H1 (cell line): Measurements from ENCODE around the gene NR0B2. TPM values are rescaled to one million over a fixed set of nuclear protein-coding genes. Genes with fewer than 3 reads are reported as not detected.

Experiments used
- CTCF ChIA-PET: fragments of 300-600 bp; sonication (Branson Sonifier 250); formaldehyde crosslinking; loops from one replicate; lab custom pipeline; 2021; ENCODE audit not compliant: partially characterized antibody; lab: Charles Lee
- POLR2A ChIA-PET: fragments of 300-600 bp; sonication (Branson Sonifier 250); formaldehyde crosslinking; loops from one replicate; lab custom pipeline; 2021; ENCODE audit warnings: inconsistent platforms; ENCODE audit not compliant: partially characterized antibody; lab: Charles Lee
- DNase-seq, 2 experiments: peaks; one replicate each; pipeline versions ENCODE4 v3.0.0 to v3.0.0-alpha.2; 2010 to 2022; ENCODE audit warnings: low spot score in 2 of 2, low read depth in 1 of 2, mixed read lengths in 1 of 2
- FAIRE-seq: peaks from 2 replicates; lab custom pipeline; 2011; peaks lifted over from hg19 to GRCh38; lab: Jason Lieb, UNC
- H2AFZ ChIP-seq: 2 replicates; pipeline ENCODE4 v1.8.1; 2012; ENCODE audit warnings: low read length, inconsistent platforms
- H2AK5ac ChIP-seq: 2 replicates; pipeline ENCODE4 v1.6.1; 2013; ENCODE audit warnings: low read depth, low read length
- H2BK120ac ChIP-seq: replicated peaks from 2 replicates; pipeline ENCODE3; 2013; ENCODE audit warnings: low read depth, low read length, inconsistent platforms
- H2BK12ac ChIP-seq: 2 replicates; pipeline ENCODE4 v1.6.1; 2013; ENCODE audit warnings: low read depth, low read length
- H2BK15ac ChIP-seq: 2 replicates; pipeline ENCODE4 v1.6.1; 2013; ENCODE audit warnings: low read length
- H2BK20ac ChIP-seq: 2 replicates; pipeline ENCODE4 v1.6.1; 2013; ENCODE audit warnings: low read length
- H2BK5ac ChIP-seq: 2 replicates; pipeline ENCODE4 v1.6.1; 2013; ENCODE audit warnings: low read depth, low read length
- H3K14ac ChIP-seq: 2 replicates; pipeline ENCODE4 v1.6.1; 2013; ENCODE audit warnings: inconsistent platforms; ENCODE audit not compliant: insufficient read length
- H3K18ac ChIP-seq: 2 replicates; pipeline ENCODE4 v1.6.1; 2013; ENCODE audit warnings: low read length; ENCODE audit errors: extremely low read depth
- H3K23ac ChIP-seq: 2 replicates; pipeline ENCODE4 v1.6.1; 2013; ENCODE audit warnings: inconsistent platforms; ENCODE audit not compliant: insufficient read length
- H3K23me2 ChIP-seq: 2 replicates; pipeline ENCODE4 v1.6.1; 2013; ENCODE audit warnings: low read depth, low read length
- H3K27ac ChIP-seq: 2 replicates; pipeline ENCODE4 v1.6.1; 2011; ENCODE audit warnings: low read depth, low read length, inconsistent platforms
- H3K27me3 ChIP-seq, 4 experiments: replicated peaks in 1 of 4; 1 replicate in 1 of 4; 2 replicates in 3 of 4; pipeline versions ENCODE4 v1.6.1 to v1.8.1; 2011 to 2013; ENCODE audit warnings: low read length in 3 of 4, mild to moderate bottlenecking in 3 of 4, inconsistent platforms in 2 of 4, mixed read lengths in 2 of 4, moderate library complexity in 1 of 4; ENCODE audit not compliant: control insufficient read depth in 3 of 4, insufficient read depth in 3 of 4; ENCODE audit errors: extremely low read depth in 1 of 4
- H3K36me3 ChIP-seq, 4 experiments: 2 replicates each; pipeline versions ENCODE4 v1.6.1 to v1.8.1; 2011 to 2013; ENCODE audit warnings: mild to moderate bottlenecking in 4 of 4, low read length in 3 of 4, moderate library complexity in 2 of 4, control low read depth in 1 of 4, inconsistent platforms in 1 of 4; ENCODE audit not compliant: insufficient read depth in 4 of 4, control insufficient read depth in 2 of 4
- H3K4ac ChIP-seq: replicated peaks from 2 replicates; pipeline ENCODE3; 2013; ENCODE audit warnings: low read length, low read depth, mixed read lengths, inconsistent platforms; ENCODE audit not compliant: insufficient read length
- H3K4me1 ChIP-seq, 4 experiments: replicated peaks in 1 of 4; 1 replicate in 1 of 4; 2 replicates in 3 of 4; pipeline versions ENCODE4 v1.6.1 to v1.8.1; 2011 to 2013; ENCODE audit warnings: low read length in 3 of 4, inconsistent platforms in 2 of 4, mixed read lengths in 1 of 4; ENCODE audit not compliant: insufficient read depth in 4 of 4, control insufficient read depth in 3 of 4
- H3K4me2 ChIP-seq, 2 experiments: 2 replicates each; pipeline versions ENCODE4 v1.6.1 to v1.8.1; 2011 to 2013; ENCODE audit warnings: low read depth in 2 of 2, low read length in 2 of 2, control low read depth in 1 of 2, inconsistent platforms in 1 of 2, mild to moderate bottlenecking in 1 of 2; ENCODE audit not compliant: insufficient read depth in 1 of 2
- H3K4me3 ChIP-seq, 4 experiments: fragments of 200-600, 300-600 bp in 1 of 4; sonication (generic), shearing (Covaris generic), sonication (Bioruptor Twin) in 1 of 4; 2 replicates each; pipeline versions ENCODE4 v1.5.1 to v1.8.1; 2011 to 2016; ENCODE audit warnings: low read length in 4 of 4, low read depth in 3 of 4, control low read depth in 2 of 4, inconsistent platforms in 2 of 4, mild to moderate bottlenecking in 2 of 4, mixed read lengths in 1 of 4, moderate library complexity in 1 of 4; ENCODE audit not compliant: insufficient read depth in 2 of 4; ENCODE audit errors: extremely low read depth in 1 of 4
- H3K56ac ChIP-seq: replicated peaks from 2 replicates; pipeline ENCODE3; 2013; ENCODE audit warnings: low read depth, mild to moderate bottlenecking, mixed read lengths, low read length, inconsistent platforms; ENCODE audit not compliant: insufficient read length
- H3K79me1 ChIP-seq: 2 replicates; pipeline ENCODE4 v1.6.1; 2013; ENCODE audit warnings: low read depth, low read length, control low read depth
- H3K79me2 ChIP-seq, 2 experiments: 2 replicates each; pipeline versions ENCODE4 v1.6.1 to v1.8.1; 2012 to 2013; ENCODE audit warnings: low read length in 2 of 2, mild to moderate bottlenecking in 2 of 2, inconsistent platforms in 1 of 2; ENCODE audit not compliant: insufficient read depth in 2 of 2, control insufficient read depth in 1 of 2
- H3K9ac ChIP-seq, 4 experiments: replicated peaks in 1 of 4; 1 replicate in 1 of 4; 2 replicates in 3 of 4; pipeline versions ENCODE4 v1.6.1 to v1.8.1; 2011 to 2013; ENCODE audit warnings: low read depth in 3 of 4, low read length in 3 of 4, control low read depth in 2 of 4, mild to moderate bottlenecking in 2 of 4, moderate library complexity in 2 of 4, inconsistent platforms in 1 of 4; ENCODE audit errors: extremely low read depth in 1 of 4
- H3K9me3 ChIP-seq, 2 experiments: 2 replicates each; pipeline versions ENCODE4 v1.6.1 to v1.8.1; 2012 to 2013; ENCODE audit warnings: mild to moderate bottlenecking in 2 of 2, moderate library complexity in 2 of 2, control low read depth in 1 of 2, inconsistent platforms in 1 of 2, low read depth in 1 of 2, low read length in 1 of 2, mixed read lengths in 1 of 2; ENCODE audit not compliant: insufficient read depth in 2 of 2
- H4K20me1 ChIP-seq, 2 experiments: replicated peaks in 1 of 2; 2 replicates each; pipeline versions ENCODE3 to v1.8.1; 2011 to 2013; ENCODE audit warnings: inconsistent platforms in 2 of 2, low read length in 2 of 2, mild to moderate bottlenecking in 1 of 2; ENCODE audit not compliant: insufficient read depth in 2 of 2, control insufficient read depth in 1 of 2
- H4K5ac ChIP-seq: 2 replicates; pipeline ENCODE4 v1.6.1; 2013; ENCODE audit warnings: low read length, low read depth, mixed read lengths, inconsistent platforms; ENCODE audit not compliant: insufficient read length
- H4K8ac ChIP-seq: 2 replicates; pipeline ENCODE4 v1.8.0; 2013; ENCODE audit warnings: mild to moderate bottlenecking, moderate library complexity, low read length, inconsistent platforms; ENCODE audit not compliant: insufficient read depth; ENCODE audit errors: extremely low read depth
- H4K91ac ChIP-seq: replicated peaks from 2 replicates; pipeline ENCODE3; 2013; ENCODE audit warnings: low read length, mixed read lengths, inconsistent platforms; ENCODE audit not compliant: insufficient read length
- HDAC2 ChIP-seq, 2 experiments: fragments of 300-600 bp in 1 of 2; sonication (generic) in 1 of 2; IDR thresholded peaks; 2 replicates each; pipeline ENCODE4 v1.6.1; 2011 to 2012; ENCODE audit warnings: low read depth in 2 of 2, low read length in 2 of 2, mild to moderate bottlenecking in 2 of 2, moderate library complexity in 2 of 2, borderline replicate concordance in 1 of 2, inconsistent platforms in 1 of 2
- HDAC6 ChIP-seq: IDR thresholded peaks from one replicate; pipeline ENCODE4 v1.7.1; 2012; ENCODE audit warnings: low read depth, mild to moderate bottlenecking, inconsistent platforms, low read length, moderate library complexity
- MAFK ChIP-seq: IDR thresholded peaks from 2 replicates; pipeline ENCODE4 v1.6.1; 2012; ENCODE audit warnings: low read depth, mild to moderate bottlenecking, improper control_type of control experiment, low read length
- RXRA ChIP-seq: IDR thresholded peaks from 2 replicates; pipeline ENCODE4 v1.6.1; 2011; ENCODE audit warnings: low read depth, mild to moderate bottlenecking, low read length, moderate library complexity; ENCODE audit not compliant: insufficient read depth
- SIN3A ChIP-seq, 2 experiments: IDR thresholded peaks in 1 of 2; conservative IDR thresholded peaks in 1 of 2; 2 replicates each; pipeline ENCODE4 v1.6.1; 2011 to 2012; ENCODE audit warnings: low read length in 2 of 2, improper control_type of control experiment in 1 of 2, low read depth in 1 of 2, mild to moderate bottlenecking in 1 of 2
- SP4 ChIP-seq: IDR thresholded peaks from 2 replicates; pipeline ENCODE4 v1.6.1; 2012; ENCODE audit warnings: low read length, inconsistent platforms
- WGBS, 2 experiments: shearing (Covaris generic) in 1 of 2; methylation state at CpG; one replicate each; pipeline versions ENCODE4 v1.1.6 to v1.1.7; 2013 to 2015; ENCODE audit warnings: low lambda C conversion rate in 2 of 2, mixed read lengths in 2 of 2, inconsistent platforms in 1 of 2, low coverage in 1 of 2, missing lambda C conversion rate in 1 of 2; ENCODE audit not compliant: insufficient replicate concordance in 2 of 2, insufficient coverage in 1 of 2, insufficient read length in 1 of 2; ENCODE audit errors: extremely low coverage in 1 of 2, missing lambda C conversion rate in 1 of 2; 5-methylcytosine and 5-hydroxymethylcytosine counted together
- polyA plus RNA-seq, 7 experiments: library from polyadenylated mRNA; depleted of rRNA in 3 of 7; stranded (reverse) in 5 of 7; unstranded in 2 of 7; fragments of >200 nt in 5 of 7; fragments of 200-250 nt in 2 of 7; gene quantifications; 1 replicate in 5 of 7; 2 replicates in 1 of 7; 4 replicates in 1 of 7; pipeline versions ENCODE4 v1.2.1 to v1.2.3, GENCODE V29; 2011 to 2013; ENCODE audit warnings: missing spikeins in 2 of 7, mixed read lengths in 2 of 7
- total RNA-seq: library from RNA; stranded (reverse); fragmentation: NEBNext Ultra II Directional; extraction: Animal tissue kit (Norgen Biotek cat#: 25700); gene quantifications from 2 replicates; pipeline ENCODE4 v1.2.1, GENCODE V29; 2021

Gene NR0B2
- total and polyA plus RNA-seq, 2 of the 8 experiments (the other 6 are each of a cell fraction or from before 2014, with no cell fraction given), result not detected

GRCh38 chr1:26900815-26901511 lies 12.8 kb downstream of the NR0B2 start:
- FAIRE-seq (no peak), DNase-seq (no peak)
- no peak overlapping the region for H2BK15ac ChIP-seq
- POLR2A ChIA-PET, result interaction anchor here (0.7 to 4.1 kb wide), 23 partner anchors 8 to 208 kb away, joined by 3 to 66 read pairs (median 5); partner anchors contain the start of genes GPN2, NR0B2, NUDC and PIGV
- no peak overlapping the region for H4K8ac ChIP-seq
- H3K79me1 ChIP-seq, result peaks cover 5% of the 10 kb centered on the region; the same call in 1 of the 2 replicates
- H3K14ac ChIP-seq, result no peak overlapping the region
- H4K91ac ChIP-seq, result no peak overlapping the region
- peaks cover 0 to 8% (median 3%) of the 10 kb centered on the region in 4 experiments; a peak in 3 of 7 replicates for H3K4me1 ChIP-seq
- H3K18ac ChIP-seq, result no peak overlapping the region
- H3K79me2 ChIP-seq, result peaks cover 6 to 16% of the 10 kb centered on the region in 2 experiments
- no peak overlapping the region for H3K4ac ChIP-seq
- no peak overlapping the region; the same call in 1 of the 2 replicates for H2AFZ ChIP-seq
- H3K4me3 ChIP-seq, result peak overlapping the region; percentile 90 to 98 (median 96)
- H3K27ac ChIP-seq, result peak overlapping the region; percentile 88
- no peak overlapping the region for H2AK5ac ChIP-seq
- peak overlapping the region in 3 of 4 experiments; percentile 93 to 96 (median 95); a peak in 6 of 7 replicates for H3K9ac ChIP-seq
- no peaks in the 10 kb centered on the region for H3K27me3 ChIP-seq
- H3K9me3 ChIP-seq, result no peaks in the 10 kb centered on the region
- no peak overlapping the region for H2BK5ac ChIP-seq
- H2BK20ac ChIP-seq, result no peak overlapping the region
- TF ChIP-seq MAFK (no peak), SP4 (no peak), RXRA (no peak), HDAC2 (IDR thresholded peaks at IDR 0.05; ENCODE audit: borderline replicate concordance in 1 of 2, low read depth in 2 of 2, low read length in 2 of 2) (no peak), HDAC6 (no peak), SIN3A (conservative IDR thresholded peaks at IDR 0.05 in 1 of 2, IDR thresholded peaks at IDR 0.05 in 1 of 2; ENCODE audit: low read depth in 1 of 2, low read length in 2 of 2) (no peak)
- TF ChIP-seq, all 59 proteins: peak for 0
- H3K56ac ChIP-seq, result peak overlapping the region; percentile 55
- H3K23me2 ChIP-seq, result peaks cover 8% of the 10 kb centered on the region
- no peak overlapping the region for H2BK12ac ChIP-seq
- peaks cover 0 to 2% of the 10 kb centered on the region in 2 experiments for H4K20me1 ChIP-seq
- no peak overlapping the region for H3K23ac ChIP-seq
- peak overlapping the region; percentile 71 to 86 for H3K4me2 ChIP-seq
- H3K36me3 ChIP-seq, result peaks cover 0 to 11% (median 5%) of the 10 kb centered on the region in 4 experiments; a peak in 5 of 8 replicates
- no peak overlapping the region for H2BK120ac ChIP-seq
- CTCF ChIA-PET, result interaction anchor here (0.7 to 4.9 kb wide), 6 partner anchors 9 to 42 kb away, joined by 3 to 27 read pairs (median 4); partner anchors contain the start of gene GPN2
- 71% methylated on average over 13 of the region's 18 CpGs; no CpG with 5 or more reads in 1 of the 2 experiments for WGBS, 2 experiments
- H4K5ac ChIP-seq, result peak overlapping the region; percentile 74
